HFFc6 (cell line): ENCODE measurements around the gene B3GAT1. TPM values are rescaled to one million over a fixed set of nuclear protein-coding genes. Genes with fewer than 3 reads are reported as not detected.

ENCODE experiments used
- DNase-seq: peaks from one replicate; pipeline ENCODE4 v3.0.0-alpha.2; 2018
- H3K27ac Mint-ChIP-seq: 2 replicates; pipeline ENCODE4 v1.8.0; 2020; ENCODE audit warnings: mild to moderate bottlenecking, mixed read lengths
- H3K27me3 Mint-ChIP-seq: 2 replicates; pipeline ENCODE4 v1.8.0; 2021; ENCODE audit warnings: mild to moderate bottlenecking, moderate library complexity, mixed read lengths; ENCODE audit not compliant: insufficient read depth
- H3K36me3 Mint-ChIP-seq: 2 replicates; pipeline ENCODE4 v1.8.0; 2021; ENCODE audit warnings: low read depth, mixed read lengths
- H3K4me1 Mint-ChIP-seq: 2 replicates; pipeline ENCODE4 v1.8.0; 2020; ENCODE audit warnings: low read depth, mixed read lengths
- H3K4me3 Mint-ChIP-seq: 2 replicates; pipeline ENCODE4 v1.8.0; 2020; ENCODE audit warnings: mild to moderate bottlenecking, moderate library complexity, mixed read lengths
- H3K9me3 Mint-ChIP-seq: 2 replicates; pipeline ENCODE4 v1.8.0; 2020; ENCODE audit warnings: mild to moderate bottlenecking, mixed read lengths
- CTCF ChIP-seq: fragments of 200-600 bp; sonication (generic); IDR thresholded peaks from 2 replicates; pipeline ENCODE4 v1.5.0; 2021; ENCODE audit warnings: antibody characterized with exemption, mild to moderate bottlenecking
- total RNA-seq, 6 experiments: library from RNA; stranded (reverse); fragmentation: NEBNext Ultra II Directional; extraction: Animal tissue kit (Norgen Biotek cat#: 25700); gene quantifications; 2 replicates in 1 of 6; 3 replicates in 5 of 6; pipeline ENCODE4 v1.2.3, GENCODE V29; 2021

Gene B3GAT1
- total RNA-seq, 6 experiments from 2014 or later: not detected

DNA sequence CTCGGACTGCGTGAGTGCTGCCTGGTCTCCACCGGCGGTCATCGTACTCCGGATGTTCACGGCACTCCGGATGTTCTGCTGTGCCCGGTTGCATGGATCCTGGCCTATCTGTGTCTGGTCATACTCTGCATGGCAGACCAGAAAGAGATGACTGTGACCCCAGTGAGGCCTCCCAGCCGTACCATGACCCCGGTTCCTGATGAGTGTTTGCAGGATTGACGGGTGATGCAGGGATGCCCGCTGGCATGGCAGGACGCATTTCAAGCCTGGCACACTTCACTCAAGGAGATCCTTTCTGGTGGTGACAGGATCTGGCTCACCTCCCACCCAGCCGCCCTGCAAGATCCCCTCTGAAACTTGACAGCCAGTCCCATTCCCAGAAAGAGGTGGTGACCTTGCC is 74.0 kb downstream of the B3GAT1 start:
- Mint-ChIP-seq H3K4me3 (no peak overlapping the region), H3K36me3 (no peaks in the 10 kb centered on the region; the same call in 1 of the 2 replicates), H3K4me1 (no peaks in the 10 kb centered on the region), H3K27ac (no peak overlapping the region), H3K27me3 (no peaks in the 10 kb centered on the region; the same call in none of the 2 replicates), H3K9me3 (peaks cover 21% of the 10 kb centered on the region)
- no peak for DNase-seq
- TF ChIP-seq CTCF: no peak

- H3K9me3 Mint-ChIP-seq: peaks cover 26% of the 10 kb centered on the region
- TF ChIP-seq CTCF: no peak
- peaks cover 4% of the 10 kb centered on the region for H3K27me3 Mint-ChIP-seq
- no peak for DNase-seq
- no peak overlapping the region for H3K27ac Mint-ChIP-seq
- H3K4me3 Mint-ChIP-seq: no peak overlapping the region
- no peaks in the 10 kb centered on the region for H3K4me1 Mint-ChIP-seq
- H3K36me3 Mint-ChIP-seq: no peaks in the 10 kb centered on the region; the same call in 1 of the 2 replicates
Observed at GRCh38 chr11:134337051-134337450, 75.0 kb downstream of the B3GAT1 start.

GRCh38 chr11:134334796-134335571 is 77.1 kb downstream of the B3GAT1 start:
- TF ChIP-seq CTCF: no peak

GRCh38 chr11:134333946-134334345 is 78.1 kb downstream of the B3GAT1 start:
- Mint-ChIP-seq H3K9me3 (peaks cover 12% of the 10 kb centered on the region), H3K36me3 (no peaks in the 10 kb centered on the region), H3K27ac (no peak overlapping the region), H3K4me3 (no peak overlapping the region), H3K27me3 (peaks cover 4% of the 10 kb centered on the region), H3K4me1 (no peaks in the 10 kb centered on the region)
- no peak for DNase-seq
- TF ChIP-seq CTCF: no peak

More at GRCh38 chr11:134334796-134335571, 77.1 kb downstream of the B3GAT1 start:
- no peaks in the 10 kb centered on the region; the same call in 1 of the 2 replicates for H3K36me3 Mint-ChIP-seq
- peaks cover 20% of the 10 kb centered on the region for H3K9me3 Mint-ChIP-seq
- no peak overlapping the region for H3K4me3 Mint-ChIP-seq
- no peak overlapping the region for H3K27ac Mint-ChIP-seq
- peaks cover 4% of the 10 kb centered on the region for H3K27me3 Mint-ChIP-seq
- no peak for DNase-seq
- H3K4me1 Mint-ChIP-seq: no peaks in the 10 kb centered on the region

DNA sequence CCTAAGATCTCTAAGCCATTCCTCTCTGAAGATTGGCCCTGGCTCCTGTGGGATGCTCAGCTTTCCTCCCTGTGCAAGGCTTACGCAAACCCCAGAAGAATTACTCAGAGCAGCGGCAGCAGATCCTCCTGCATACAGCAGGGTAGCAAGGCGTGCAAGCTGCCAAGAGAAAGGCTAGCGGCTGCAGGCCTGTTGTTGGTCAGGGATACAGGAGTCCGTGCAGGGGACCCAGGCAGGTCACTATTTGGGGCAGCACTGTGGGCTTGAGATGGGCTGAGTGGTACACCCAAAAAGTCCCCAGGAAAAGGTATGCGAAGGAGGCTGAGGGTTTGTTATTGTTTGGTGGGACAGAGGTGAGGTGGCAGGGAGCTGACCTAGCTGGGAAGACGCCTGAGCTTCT is 78.7 kb downstream of the B3GAT1 start:
- Mint-ChIP-seq H3K9me3 (peaks cover 12% of the 10 kb centered on the region), H3K4me3 (no peak overlapping the region), H3K27ac (no peak overlapping the region), H3K36me3 (no peaks in the 10 kb centered on the region), H3K4me1 (no peaks in the 10 kb centered on the region), H3K27me3 (peaks cover 4% of the 10 kb centered on the region)
- no peak for TF ChIP-seq CTCF
- DNase-seq: no peak
